ENCODE measurements around the gene GZF1. TPM values are rescaled to one million over a fixed set of nuclear protein-coding genes. Genes with fewer than 3 reads are reported as not detected.

The GZF1 gene
- total RNA-seq, 1 donor from 2014 or later, result 54.8 TPM

DNA sequence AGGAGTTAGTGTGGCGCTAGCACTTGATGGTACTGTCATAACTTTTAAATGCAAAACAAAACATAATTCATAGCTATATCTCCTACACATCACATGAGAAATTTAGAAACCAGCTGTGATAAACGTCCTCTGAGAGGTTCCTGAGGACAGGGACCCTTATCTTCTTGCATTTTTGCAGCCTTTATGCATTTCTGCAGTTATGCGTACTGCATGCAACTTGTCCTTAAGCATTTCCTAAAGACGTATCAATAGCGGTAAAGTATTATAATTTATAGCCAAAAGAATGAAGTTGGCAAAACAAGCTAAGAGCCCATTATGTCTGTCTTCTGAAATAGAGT is 57.6 kb downstream of the GZF1 start:
- no peak for DNase-seq (ENCODE audit: low spot score in 2 of 2)
- Histone ChIP-seq H3K4me3 (peak overlapping the region; percentile 70 to 99), H3K9me3 (no peaks in the 10 kb centered on the region), H3K27ac (peak overlapping the region; percentile 87 to 91), H3K4me1 (peaks cover 0 to 6% of the 10 kb centered on the region in 2 donors), H3K36me3 (no peaks in the 10 kb centered on the region), H3K27me3 (no peaks in the 10 kb centered on the region)
- TF ChIP-seq, protein P1, sequence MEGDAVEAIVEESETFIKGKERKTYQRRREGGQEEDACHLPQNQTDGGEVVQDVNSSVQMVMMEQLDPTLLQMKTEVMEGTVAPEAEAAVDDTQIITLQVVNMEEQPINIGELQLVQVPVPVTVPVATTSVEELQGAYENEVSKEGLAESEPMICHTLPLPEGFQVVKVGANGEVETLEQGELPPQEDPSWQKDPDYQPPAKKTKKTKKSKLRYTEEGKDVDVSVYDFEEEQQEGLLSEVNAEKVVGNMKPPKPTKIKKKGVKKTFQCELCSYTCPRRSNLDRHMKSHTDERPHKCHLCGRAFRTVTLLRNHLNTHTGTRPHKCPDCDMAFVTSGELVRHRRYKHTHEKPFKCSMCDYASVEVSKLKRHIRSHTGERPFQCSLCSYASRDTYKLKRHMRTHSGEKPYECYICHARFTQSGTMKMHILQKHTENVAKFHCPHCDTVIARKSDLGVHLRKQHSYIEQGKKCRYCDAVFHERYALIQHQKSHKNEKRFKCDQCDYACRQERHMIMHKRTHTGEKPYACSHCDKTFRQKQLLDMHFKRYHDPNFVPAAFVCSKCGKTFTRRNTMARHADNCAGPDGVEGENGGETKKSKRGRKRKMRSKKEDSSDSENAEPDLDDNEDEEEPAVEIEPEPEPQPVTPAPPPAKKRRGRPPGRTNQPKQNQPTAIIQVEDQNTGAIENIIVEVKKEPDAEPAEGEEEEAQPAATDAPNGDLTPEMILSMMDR (IDR thresholded peaks at IDR 0.05), result no peak
- intact Hi-C loops (cut with DNase I), result no loop called here

DNA sequence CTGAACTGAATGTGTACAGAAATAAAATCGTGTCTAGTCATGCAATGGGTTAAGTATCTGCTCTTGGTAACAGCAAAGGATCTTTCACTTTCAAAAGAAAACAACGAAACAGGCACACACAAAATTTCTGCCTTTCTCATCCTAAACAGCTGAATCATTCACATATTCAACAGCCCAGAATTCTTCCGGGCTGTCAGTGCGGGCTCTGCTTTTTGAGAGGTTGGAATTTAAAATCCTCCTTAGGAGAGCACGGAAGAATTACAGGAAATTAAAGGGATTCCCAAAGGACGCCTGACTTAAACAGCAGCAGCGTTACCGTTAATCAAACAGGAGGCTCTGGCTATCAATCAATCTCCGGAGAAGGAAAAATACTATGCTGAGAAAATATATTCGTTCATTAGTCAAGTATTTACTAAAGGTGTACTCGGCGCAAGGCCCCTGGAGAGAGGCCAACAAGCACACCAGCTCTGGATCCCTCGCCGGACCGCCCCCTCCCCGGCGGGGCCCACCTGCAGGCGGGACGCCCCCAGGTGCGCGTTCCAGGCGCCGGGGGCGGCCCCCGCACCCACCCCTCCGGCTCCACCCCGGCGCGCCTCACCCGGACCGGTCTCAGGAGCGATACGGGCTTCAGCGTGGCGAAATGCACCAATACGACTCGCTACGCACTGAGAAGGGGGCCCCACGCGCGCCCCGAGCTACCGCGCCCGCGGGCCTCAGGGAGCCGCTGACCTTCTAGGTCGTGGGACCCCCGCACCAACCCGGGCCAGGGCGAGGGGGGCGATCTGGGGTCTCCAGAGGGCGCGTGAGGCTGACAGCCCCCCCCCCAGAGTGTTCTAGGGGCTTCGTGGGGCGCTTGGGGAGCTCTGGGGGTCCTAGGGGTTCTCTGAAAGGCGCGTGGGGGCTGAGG is 58.3 kb downstream of the GZF1 start:
- Histone ChIP-seq H3K27me3 (no peaks in the 10 kb centered on the region), H3K4me3 (peak overlapping the region; percentile 70 to 99), H3K4me1 (peaks cover 0 to 6% of the 10 kb centered on the region in 2 donors), H3K36me3 (no peaks in the 10 kb centered on the region), H3K9me3 (no peaks in the 10 kb centered on the region), H3K27ac (peak overlapping the region; percentile 87 to 91)
- peak in 1 of 2 donors; percentile 73 for DNase-seq (ENCODE audit: low spot score in 2 of 2)
- intact Hi-C loops (cut with DNase I), result loop anchor here (5.0 to 10.0 kb wide), 3 partner anchors 202 to 275 kb away; partner anchors contain the start of gene CST3
- TF ChIP-seq, protein P1 (IDR thresholded peaks at IDR 0.05), result no peak

DNA sequence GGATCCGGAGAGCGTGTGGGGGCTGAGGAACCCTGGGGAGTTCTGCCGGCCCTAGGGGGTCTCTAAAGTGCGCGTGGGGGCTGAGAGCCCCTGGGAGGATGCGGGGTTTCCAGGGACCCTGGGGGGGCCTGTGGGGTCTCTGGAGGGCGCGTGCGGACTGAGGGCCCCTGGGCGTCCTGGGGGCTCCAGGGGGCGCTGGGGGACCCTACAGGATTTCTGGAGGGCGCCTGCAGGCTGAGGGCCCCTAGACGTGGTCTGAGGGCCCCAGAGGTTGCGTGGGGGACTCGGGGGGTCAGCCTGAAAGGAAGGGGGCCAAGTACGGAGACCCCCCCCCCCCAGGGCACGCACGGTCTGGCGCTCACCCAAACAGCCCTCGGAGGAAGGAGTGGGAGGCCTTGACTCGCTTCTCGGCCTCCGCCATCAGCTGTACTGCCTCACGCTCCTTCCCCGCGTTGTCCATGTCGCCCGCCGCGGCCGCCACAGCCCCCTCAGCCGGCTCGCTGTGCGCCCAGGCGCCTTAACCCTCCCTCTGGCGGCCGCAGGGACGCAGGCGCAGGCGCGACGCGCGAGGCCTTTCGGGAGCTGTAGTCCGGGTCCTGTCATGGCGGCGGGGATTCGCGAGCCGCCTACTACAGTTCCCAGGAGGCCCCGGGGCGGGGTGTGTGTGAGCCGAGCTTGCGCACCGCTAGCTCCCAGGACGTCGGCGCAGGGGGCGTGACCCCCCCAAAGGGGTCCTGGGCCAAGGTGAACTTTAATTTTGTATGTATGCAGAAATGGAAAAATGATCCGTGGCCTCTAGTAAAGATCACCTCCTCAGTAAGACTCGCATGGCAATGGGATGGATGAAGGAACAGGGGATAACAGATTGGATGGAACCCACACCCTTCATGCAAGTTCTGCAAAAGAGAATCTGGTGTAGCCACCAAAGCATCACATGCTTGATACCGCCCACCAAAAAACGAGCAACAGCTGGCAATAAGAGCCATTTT is 59.3 kb downstream of the GZF1 start, which contains the start of gene NAPB:
Gene NAPB, minus strand, starts transcription at position 546 of the 989 bp plus-strand sequence. Its CDS starts 86 bp downstream, at position 460.
- no peaks in the 10 kb centered on the region for H3K36me3 ChIP-seq
- TF ChIP-seq, protein P1 (IDR thresholded peaks at IDR 0.05), result peak; percentile 40 to 84 (median 44)
- intact Hi-C loops (cut with DNase I), result loop anchor here (1.0 to 10.0 kb wide), 4 partner anchors 59 to 276 kb away; partner anchors contain the start of genes CST3 and GZF1
- peaks cover 0 to 6% of the 10 kb centered on the region in 2 donors for H3K4me1 ChIP-seq
- no peaks in the 10 kb centered on the region for H3K9me3 ChIP-seq
- peak within 1 kb of the TSS; percentile 87 to 91 for H3K27ac ChIP-seq
- H3K4me3 ChIP-seq, result peak within 1 kb of the TSS; percentile 70 to 99
- no peaks in the 10 kb centered on the region for H3K27me3 ChIP-seq
- peak; percentile 76 to 96 for DNase-seq (ENCODE audit: low spot score in 2 of 2)

Other genes starting within 250 kb of the GZF1 start
- gene NXT1, start 11.4 kb upstream of the GZF1 start, total RNA-seq, result 50.0 TPM
- 0.75 TPM for gene NAPB, start 59.3 kb downstream of the GZF1 start, total RNA-seq
- gene CSTL1, start 77.5 kb downstream of the GZF1 start, total RNA-seq, result not detected
- gene CST11, start 90.7 kb downstream of the GZF1 start, total RNA-seq, result not detected
- gene CST8, start 128.9 kb downstream of the GZF1 start, total RNA-seq, result not detected
- gene CST9L, start 206.3 kb downstream of the GZF1 start, total RNA-seq, result not detected
- gene CST9, start 243.7 kb downstream of the GZF1 start, total RNA-seq, result not detected